Activated CD8-positive, alpha-beta T cell treated with anti-CD3 and anti-CD28 coated beads for 36 hours (primary cell): ENCODE measurements around the gene MOCS1. TPM values are rescaled to one million over a fixed set of nuclear protein-coding genes. Genes with fewer than 3 reads are reported as not detected.

Experiments
- ATAC-seq: fragments of 200-7000 bp; cut with Tn5 transposase; one replicate; pipeline ENCODE4 v1.10.0; 2021; ENCODE audit warnings: mild to moderate bottlenecking, moderate library complexity
- CTCF ChIA-PET: fragments of 350-600 bp; sonication (Branson Sonifier 250); formaldehyde crosslinking; loops from one replicate; lab custom pipeline; 2021; ENCODE audit warnings: antibody characterized with exemption; lab: Charles Lee
- POLR2A ChIA-PET: fragments of 350-600 bp; sonication (Branson Sonifier 250); formaldehyde crosslinking; loops from one replicate; lab custom pipeline; 2021; ENCODE audit warnings: antibody characterized with exemption; lab: Charles Lee
- DNase-seq: peaks from one replicate; pipeline ENCODE4 v3.0.0-alpha.2; 2020
- H3K27ac Mint-ChIP-seq: one replicate; pipeline ENCODE4 v1.8.0; 2021; ENCODE audit warnings: mild to moderate bottlenecking, mixed read lengths
- H3K27me3 Mint-ChIP-seq: one replicate; pipeline ENCODE4 v1.8.0; 2021; ENCODE audit warnings: mixed read lengths
- H3K36me3 Mint-ChIP-seq: one replicate; pipeline ENCODE4 v1.8.0; 2021; ENCODE audit warnings: low read depth, mixed read lengths
- H3K4me1 Mint-ChIP-seq: one replicate; pipeline ENCODE4 v1.8.0; 2021; ENCODE audit warnings: low read depth, mixed read lengths
- H3K4me3 Mint-ChIP-seq: one replicate; pipeline ENCODE4 v1.8.0; 2021; ENCODE audit warnings: mild to moderate bottlenecking, moderate library complexity, mixed read lengths
- H3K9me3 Mint-ChIP-seq: one replicate; pipeline ENCODE4 v1.8.0; 2021; ENCODE audit warnings: mixed read lengths
- intact Hi-C: fragments of 100-400 bp; cut with micrococcal nuclease; formaldehyde crosslinking; loops from one replicate; pipeline ENCODE4 v1.10.0; 2022
- total RNA-seq, 2 experiments: library from RNA; stranded (reverse); gene quantifications; one replicate each; pipeline ENCODE4 v1.2.3, GENCODE V29; 2021
- TF ChIP-seq, protein P1 (sequence below): fragments of 200-600 bp; IDR thresholded peaks from one replicate; pipeline ENCODE4 v1.8.0; 2022; ENCODE audit warnings: antibody characterized with exemption, mild to moderate bottlenecking

MOCS1 gene
- total RNA-seq = 1 to 10 TPM; 1.5 to 1.8 TPM

- CTCF ChIA-PET = interaction anchor here (0.6 kb wide), 1 partner anchor 274 kb away, joined by 3 read pairs; no protein-coding TSS in a partner anchor
- no peaks in the 10 kb centered on the region for H3K36me3 Mint-ChIP-seq
- H3K27me3 Mint-ChIP-seq = peaks cover 4% of the 10 kb centered on the region
These were observed at the start of gene MOCS1 for GRCh38 chr6:39934131-39934757. Gene MOCS1, minus strand, starts transcription at chr6:39934462. Its CDS starts 45 bp downstream, at chr6:39934417.

DNA sequence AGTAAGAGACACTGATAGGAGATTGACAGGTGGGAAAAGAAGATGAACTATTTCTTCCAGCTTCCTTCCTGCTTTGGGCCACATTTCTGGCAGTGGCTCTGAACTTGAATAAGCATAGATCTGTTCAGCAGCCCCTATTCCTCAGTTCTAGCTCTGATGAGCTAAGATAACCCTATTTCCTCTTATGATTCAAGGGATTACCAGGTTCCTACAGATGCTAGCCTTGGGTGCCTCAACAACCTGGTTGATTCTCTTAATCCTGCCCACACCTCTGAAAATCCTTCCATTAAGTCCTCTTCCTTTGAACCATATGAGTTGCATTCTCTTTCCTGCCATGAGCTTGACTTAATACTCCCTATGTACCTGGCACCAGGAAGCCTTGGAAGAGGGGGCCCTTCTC lies 49.8 kb upstream of the MOCS1 start:
- Mint-ChIP-seq H3K4me1 (no peaks in the 10 kb centered on the region), H3K4me3 (no peak overlapping the region), H3K27ac (no peak overlapping the region), H3K36me3 (no peaks in the 10 kb centered on the region), H3K27me3 (peaks cover 2% of the 10 kb centered on the region), H3K9me3 (no peaks in the 10 kb centered on the region)
- POLR2A ChIA-PET = no interaction called here
- TF ChIP-seq, protein P1, sequence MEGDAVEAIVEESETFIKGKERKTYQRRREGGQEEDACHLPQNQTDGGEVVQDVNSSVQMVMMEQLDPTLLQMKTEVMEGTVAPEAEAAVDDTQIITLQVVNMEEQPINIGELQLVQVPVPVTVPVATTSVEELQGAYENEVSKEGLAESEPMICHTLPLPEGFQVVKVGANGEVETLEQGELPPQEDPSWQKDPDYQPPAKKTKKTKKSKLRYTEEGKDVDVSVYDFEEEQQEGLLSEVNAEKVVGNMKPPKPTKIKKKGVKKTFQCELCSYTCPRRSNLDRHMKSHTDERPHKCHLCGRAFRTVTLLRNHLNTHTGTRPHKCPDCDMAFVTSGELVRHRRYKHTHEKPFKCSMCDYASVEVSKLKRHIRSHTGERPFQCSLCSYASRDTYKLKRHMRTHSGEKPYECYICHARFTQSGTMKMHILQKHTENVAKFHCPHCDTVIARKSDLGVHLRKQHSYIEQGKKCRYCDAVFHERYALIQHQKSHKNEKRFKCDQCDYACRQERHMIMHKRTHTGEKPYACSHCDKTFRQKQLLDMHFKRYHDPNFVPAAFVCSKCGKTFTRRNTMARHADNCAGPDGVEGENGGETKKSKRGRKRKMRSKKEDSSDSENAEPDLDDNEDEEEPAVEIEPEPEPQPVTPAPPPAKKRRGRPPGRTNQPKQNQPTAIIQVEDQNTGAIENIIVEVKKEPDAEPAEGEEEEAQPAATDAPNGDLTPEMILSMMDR = no peak
- no peak for DNase-seq
- intact Hi-C loops = no loop called here
- CTCF ChIA-PET = no interaction called here
- no peak for ATAC-seq

More at GRCh38 chr6:39934131-39934757, at the start of gene MOCS1:
- intact Hi-C loops = no loop called here
- peak; percentile 89 for ATAC-seq
- Mint-ChIP-seq H3K27ac (no peak within 1 kb of the TSS), H3K4me1 (peaks cover 6% of the 10 kb centered on the region), H3K9me3 (no peaks in the 10 kb centered on the region), H3K4me3 (peak within 1 kb of the TSS; percentile 74)
- TF ChIP-seq, protein P1 = no peak
- POLR2A ChIA-PET = no interaction called here
- peak; percentile 54 for DNase-seq

DNA sequence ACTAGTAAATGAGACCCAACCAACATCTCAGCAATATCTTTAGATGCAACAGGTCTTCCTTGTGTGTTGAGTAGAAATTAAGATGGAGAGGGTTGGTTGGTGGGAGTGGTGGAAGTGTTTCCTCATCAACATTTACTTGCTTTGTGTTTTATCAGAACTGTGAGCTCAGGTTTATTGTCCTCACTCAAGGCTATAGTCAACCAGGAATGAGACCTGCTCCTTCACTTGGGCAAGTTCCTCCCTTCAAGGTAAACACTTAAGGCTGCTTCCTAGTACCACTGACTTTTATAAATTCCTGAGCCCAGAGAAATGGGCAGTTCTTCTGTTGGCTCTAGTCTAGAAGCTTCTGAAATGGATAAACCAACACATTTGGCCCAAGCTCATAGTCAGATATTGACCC lies 48.9 kb upstream of the MOCS1 start:
- POLR2A ChIA-PET = no interaction called here
- no peak overlapping the region for H3K27ac Mint-ChIP-seq
- TF ChIP-seq, protein P1 = no peak
- CTCF ChIA-PET = interaction anchor here (0.9 to 1.2 kb wide), 2 partner anchors 90 to 326 kb away, joined by 3 read pairs; no protein-coding TSS in a partner anchor
- H3K9me3 Mint-ChIP-seq = no peaks in the 10 kb centered on the region
- peaks cover 2% of the 10 kb centered on the region for H3K27me3 Mint-ChIP-seq
- no peaks in the 10 kb centered on the region for H3K4me1 Mint-ChIP-seq
- no peaks in the 10 kb centered on the region for H3K36me3 Mint-ChIP-seq
- no peak overlapping the region for H3K4me3 Mint-ChIP-seq
- intact Hi-C loops = no loop called here
- DNase-seq = no peak
- no peak for ATAC-seq

GRCh38 chr6:39982720-39983119 lies 48.5 kb upstream of the MOCS1 start:
- DNase-seq (no peak), ATAC-seq (peak; percentile 17)
- Mint-ChIP-seq H3K4me3 (no peak overlapping the region), H3K4me1 (no peaks in the 10 kb centered on the region), H3K27me3 (peaks cover 2% of the 10 kb centered on the region), H3K9me3 (no peaks in the 10 kb centered on the region), H3K27ac (no peak overlapping the region), H3K36me3 (no peaks in the 10 kb centered on the region)
- TF ChIP-seq, protein P1 = no peak
- ChIA-PET CTCF (interaction anchor here (0.9 to 1.2 kb wide), 2 partner anchors 90 to 327 kb away, joined by 3 read pairs; no protein-coding TSS in a partner anchor), POLR2A (no interaction called here)
- intact Hi-C loops = no loop called here

GRCh38 chr6:39980839-39981580 lies 46.7 kb upstream of the MOCS1 start:
- ChIA-PET POLR2A (no interaction called here), CTCF (no interaction called here)
- TF ChIP-seq, protein P1 = peak; percentile 26
- H3K9me3 Mint-ChIP-seq = no peaks in the 10 kb centered on the region
- H3K36me3 Mint-ChIP-seq = no peaks in the 10 kb centered on the region
- H3K27me3 Mint-ChIP-seq = peaks cover 5% of the 10 kb centered on the region
- DNase-seq (peak; percentile 14), ATAC-seq (no peak)
- H3K4me3 Mint-ChIP-seq = no peak overlapping the region
- H3K27ac Mint-ChIP-seq = no peak overlapping the region
- intact Hi-C loops = no loop called here
- H3K4me1 Mint-ChIP-seq = no peaks in the 10 kb centered on the region
